ENCODE results near the gene CALCOCO1.

Gene CALCOCO1

DNA sequence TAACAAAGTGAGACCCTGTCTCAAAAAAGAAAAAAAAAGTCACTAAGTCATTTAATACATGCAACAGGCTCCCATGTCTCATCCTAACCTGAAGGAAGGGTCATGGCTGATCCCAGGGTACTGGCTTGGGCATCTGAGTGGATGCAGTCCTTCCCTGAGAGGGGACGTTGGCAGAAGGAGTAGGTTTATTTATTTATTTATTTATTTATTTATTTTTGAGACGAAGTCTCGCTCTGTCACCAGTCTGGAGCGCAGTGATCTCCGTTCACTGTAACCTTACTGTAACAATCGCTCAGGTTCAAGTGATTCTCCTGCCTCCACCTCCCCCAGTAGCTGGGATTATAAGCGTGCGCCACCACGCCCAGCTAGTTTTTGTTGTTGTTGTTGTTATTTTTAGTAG lies 7.2 kb upstream of the CALCOCO1 start:
- H3K4me3 ChIP-seq (ENCODE audit: control insufficient read depth, low read depth, low read length) = no peak overlapping the region
- DNase-seq (ENCODE audit: low read depth) = no peak
- TF ChIP-seq, protein P1, sequence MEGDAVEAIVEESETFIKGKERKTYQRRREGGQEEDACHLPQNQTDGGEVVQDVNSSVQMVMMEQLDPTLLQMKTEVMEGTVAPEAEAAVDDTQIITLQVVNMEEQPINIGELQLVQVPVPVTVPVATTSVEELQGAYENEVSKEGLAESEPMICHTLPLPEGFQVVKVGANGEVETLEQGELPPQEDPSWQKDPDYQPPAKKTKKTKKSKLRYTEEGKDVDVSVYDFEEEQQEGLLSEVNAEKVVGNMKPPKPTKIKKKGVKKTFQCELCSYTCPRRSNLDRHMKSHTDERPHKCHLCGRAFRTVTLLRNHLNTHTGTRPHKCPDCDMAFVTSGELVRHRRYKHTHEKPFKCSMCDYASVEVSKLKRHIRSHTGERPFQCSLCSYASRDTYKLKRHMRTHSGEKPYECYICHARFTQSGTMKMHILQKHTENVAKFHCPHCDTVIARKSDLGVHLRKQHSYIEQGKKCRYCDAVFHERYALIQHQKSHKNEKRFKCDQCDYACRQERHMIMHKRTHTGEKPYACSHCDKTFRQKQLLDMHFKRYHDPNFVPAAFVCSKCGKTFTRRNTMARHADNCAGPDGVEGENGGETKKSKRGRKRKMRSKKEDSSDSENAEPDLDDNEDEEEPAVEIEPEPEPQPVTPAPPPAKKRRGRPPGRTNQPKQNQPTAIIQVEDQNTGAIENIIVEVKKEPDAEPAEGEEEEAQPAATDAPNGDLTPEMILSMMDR (conservative IDR thresholded peaks at IDR 0.05; ENCODE audit: control insufficient read depth, insufficient read depth, low read depth, low read length) = no peak

DNA sequence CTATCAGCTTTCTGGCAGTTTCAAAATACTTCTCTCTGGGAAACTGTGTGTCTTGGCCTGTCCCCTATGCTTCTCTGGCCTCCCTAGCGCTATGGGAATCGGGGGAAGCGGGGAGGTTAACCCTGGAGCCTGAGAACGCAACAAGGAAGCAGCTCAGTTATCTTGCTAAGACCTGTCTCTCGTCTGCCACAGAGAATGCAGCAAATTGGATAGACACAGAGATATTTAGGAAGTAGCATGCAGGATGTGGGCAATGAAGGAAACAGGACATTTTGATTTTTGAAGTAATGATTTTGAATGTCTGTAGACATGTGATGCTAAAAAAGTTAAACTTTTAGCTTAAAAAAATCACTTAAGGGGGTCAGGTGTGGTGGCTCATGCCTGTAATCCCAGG lies 6.6 kb upstream of the CALCOCO1 start:
- no peak overlapping the region for H3K4me3 ChIP-seq (ENCODE audit: control insufficient read depth, low read depth, low read length)
- TF ChIP-seq, protein P1 (conservative IDR thresholded peaks at IDR 0.05; ENCODE audit: control insufficient read depth, insufficient read depth, low read depth, low read length) = no peak
- DNase-seq (ENCODE audit: low read depth) = no peak

DNA sequence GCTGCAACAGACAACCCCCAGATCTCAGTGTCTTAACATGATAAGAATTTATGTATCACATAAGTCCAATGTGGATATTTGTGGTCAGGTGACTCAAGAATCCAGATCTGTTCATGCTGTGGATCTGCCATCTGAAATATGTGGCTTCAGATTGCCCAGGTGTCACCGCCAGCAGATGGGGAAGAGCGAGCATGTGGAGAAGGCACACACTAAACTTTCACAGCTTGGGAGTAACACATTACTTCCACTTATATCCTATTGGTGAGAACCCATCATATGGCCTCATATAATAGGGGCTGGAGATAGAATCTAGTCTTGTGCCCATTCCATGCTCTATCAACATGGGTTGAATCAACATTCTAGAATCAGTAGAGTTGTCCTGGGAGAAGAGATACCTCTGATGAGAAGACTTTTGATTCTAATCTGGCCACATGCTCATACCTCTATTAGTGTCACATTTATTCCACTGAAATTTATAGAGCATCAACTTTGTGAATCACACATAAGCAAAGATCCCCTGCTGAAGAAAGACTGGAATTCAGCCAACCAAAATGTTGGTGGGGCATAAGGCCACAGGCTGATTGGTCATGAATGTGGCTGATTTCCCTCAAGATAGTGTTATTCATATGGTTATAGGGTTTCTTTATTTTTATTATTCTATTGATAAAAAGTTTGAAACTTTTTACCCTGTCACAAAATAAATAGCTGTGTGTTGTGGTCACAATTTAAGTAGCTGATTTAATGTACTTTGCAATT lies 6.0 kb upstream of the CALCOCO1 start:
- TF ChIP-seq, protein P1 (conservative IDR thresholded peaks at IDR 0.05; ENCODE audit: control insufficient read depth, insufficient read depth, low read depth, low read length) = no peak
- peak; percentile 62 for DNase-seq (ENCODE audit: low read depth)
- H3K4me3 ChIP-seq (ENCODE audit: control insufficient read depth, low read depth, low read length) = no peak overlapping the region

DNA sequence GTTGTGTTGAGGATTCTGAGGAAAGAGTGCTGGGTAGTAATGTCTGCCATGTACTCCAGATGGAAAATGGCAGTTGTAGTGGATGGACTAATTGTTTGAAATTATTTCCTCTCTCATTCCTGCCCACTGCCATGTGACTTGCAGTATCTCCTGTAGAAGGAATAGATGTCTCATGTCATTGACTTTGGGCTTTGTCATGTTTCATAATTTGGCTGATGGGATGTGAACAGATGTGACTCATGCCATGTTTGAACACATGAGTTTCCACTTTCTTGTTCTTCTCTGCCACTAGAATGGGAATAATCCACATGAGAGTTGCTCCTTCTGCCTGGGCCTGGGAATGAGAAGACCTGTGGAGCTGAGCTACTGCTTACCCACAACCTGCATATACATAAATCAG lies 2.4 kb upstream of the CALCOCO1 start:
- TF ChIP-seq, protein P1 (conservative IDR thresholded peaks at IDR 0.05; ENCODE audit: control insufficient read depth, insufficient read depth, low read depth, low read length) = no peak
- peak; percentile 50 for DNase-seq (ENCODE audit: low read depth)
- H3K4me3 ChIP-seq (ENCODE audit: control insufficient read depth, low read depth, low read length) = no peak overlapping the region

DNA sequence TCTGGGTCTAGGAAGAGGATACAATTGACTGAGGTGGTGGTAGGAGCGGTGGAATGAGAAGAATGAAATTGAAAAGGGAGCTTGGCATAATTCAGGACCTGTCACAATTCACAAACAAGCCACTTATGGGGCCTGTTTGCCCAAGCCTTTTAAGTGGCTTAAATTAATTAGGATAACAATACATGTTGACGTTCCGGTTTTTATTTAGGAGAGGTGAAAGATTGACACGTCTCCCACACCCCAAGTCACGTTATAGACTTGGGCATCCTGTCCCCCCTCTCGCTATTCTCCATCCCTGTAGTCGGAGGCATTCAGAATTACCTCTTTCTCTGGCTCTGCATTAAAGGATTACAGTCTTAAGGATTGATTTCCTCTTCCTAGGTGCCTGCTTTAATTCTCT lies 954 bp upstream of the CALCOCO1 start:
- DNase-seq (ENCODE audit: low read depth) = no peak
- no peak overlapping the region for H3K4me3 ChIP-seq (ENCODE audit: control insufficient read depth, low read depth, low read length)
- TF ChIP-seq, protein P1 (conservative IDR thresholded peaks at IDR 0.05; ENCODE audit: control insufficient read depth, insufficient read depth, low read depth, low read length) = no peak

DNA sequence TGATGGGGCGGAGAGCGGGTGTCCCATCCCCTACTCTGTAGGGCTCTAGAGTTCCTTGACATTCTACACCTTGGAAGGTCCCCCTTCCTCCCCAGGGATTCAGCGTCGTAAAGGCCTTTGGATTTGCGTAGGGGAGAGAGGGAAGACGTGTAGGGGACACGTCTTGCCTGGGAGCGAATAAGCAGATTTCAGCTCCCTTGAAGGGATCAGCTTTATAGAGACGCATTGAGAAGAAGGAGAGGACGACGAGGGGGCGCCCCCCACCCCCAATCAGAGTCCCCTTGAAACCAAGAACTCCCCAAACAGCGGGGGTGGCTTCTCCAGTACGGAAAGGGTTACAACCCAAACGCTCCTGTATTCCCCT lies 324 bp downstream of the CALCOCO1 start:
- TF ChIP-seq, protein P1 (conservative IDR thresholded peaks at IDR 0.05; ENCODE audit: control insufficient read depth, insufficient read depth, low read depth, low read length) = no peak
- H3K4me3 ChIP-seq (ENCODE audit: control insufficient read depth, low read depth, low read length) = peak overlapping the region; percentile 97
- peak; percentile 50 for DNase-seq (ENCODE audit: low read depth)

All from fibroblast of mammary gland (primary cell).